Uterus (tissue), 4 donors: ENCODE measurements around the gene LIPA. TPM values are rescaled to one million over a fixed set of nuclear protein-coding genes. Genes with fewer than 3 reads are reported as not detected.
"Not testable (repeated sequence)": the region's sequence is repeated elsewhere in the genome, so short reads cannot be mapped to it uniquely, and the experiment has no call there.

Source experiments
- DNase-seq, 2 donors: peaks; one replicate each; pipeline ENCODE4 v3.0.0-alpha.2; 2019 to 2020
- H3K27ac ChIP-seq, 2 donors: fragments of 200-600 bp; sonication (generic); 1 replicate in 1 of 2; 2 replicates in 1 of 2; pipeline ENCODE4 v1.5.1; 2016 to 2018
- H3K27me3 ChIP-seq, 2 donors: fragments of 200-600 bp; sonication (generic); one replicate each; pipeline ENCODE4 v1.5.1; 2018 to 2019; ENCODE audit warnings: control low read depth in 1 of 2
- H3K36me3 ChIP-seq, 2 donors: fragments of 200-600 bp; sonication (generic); one replicate each; pipeline ENCODE4 v1.5.1; 2019; ENCODE audit warnings: control low read depth in 1 of 2
- H3K4me1 ChIP-seq, 2 donors: fragments of 200-600 bp; sonication (generic); one replicate each; pipeline ENCODE4 v1.5.1; 2018 to 2019; ENCODE audit warnings: control low read depth in 1 of 2
- H3K4me3 ChIP-seq, 2 donors: fragments of 200-600 bp; sonication (generic); 1 replicate in 1 of 2; 2 replicates in 1 of 2; pipeline ENCODE4 v1.5.1; 2018 to 2019; ENCODE audit warnings: mild to moderate bottlenecking in 1 of 2
- H3K9me3 ChIP-seq, 2 donors: fragments of 200-600 bp; sonication (generic); one replicate each; pipeline ENCODE4 v1.5.1; 2019; ENCODE audit warnings: control low read depth in 1 of 2
- CTCF ChIP-seq, 4 experiments: fragments of 200-600 bp in 2 of 4; fragments of 450-650 bp in 2 of 4; sonication (generic) in 2 of 4; IDR thresholded peaks; one replicate each; pipeline ENCODE4 v1.5.1; 2016 to 2019; ENCODE audit warnings: antibody characterized with exemption in 4 of 4, mild to moderate bottlenecking in 2 of 4, moderate library complexity in 1 of 4
- POLR2A ChIP-seq, 2 donors: fragments of 450-650 bp; IDR thresholded peaks; one replicate each; pipeline ENCODE4 v1.6.1; 2016; ENCODE audit warnings: antibody characterized with exemption in 2 of 2, mild to moderate bottlenecking in 1 of 2, moderate library complexity in 1 of 2
- intact Hi-C: fragments of 100-400 bp; cut with DNase I; formaldehyde crosslinking; loops from one replicate; pipeline ENCODE4 v1.15.1; 2023; ENCODE audit warnings: low total_unique reads
- total RNA-seq, 4 donors: library from RNA; depleted of rRNA in 3 of 4; stranded (reverse); fragments of >200 nt in 3 of 4; gene quantifications; one replicate each; pipeline versions ENCODE4 v1.1.0 to v1.2.4, GENCODE V29; 2014 to 2023
- donor health status: DM: yes; HTN: yes; CAD: no.

Gene LIPA
- total RNA-seq, 4 donors from 2014 or later: 40.0 to 63.1 (median 46.9) TPM

- Histone ChIP-seq H3K27ac (no peak overlapping the region), H3K4me3 (no peak overlapping the region), H3K4me1 (no peaks in the 10 kb centered on the region), H3K36me3 (no peaks in the 10 kb centered on the region), H3K9me3 (no peaks in the 10 kb centered on the region), H3K27me3 (no peaks in the 10 kb centered on the region)
- DNase-seq: no peak
- intact Hi-C loops: loop anchor here (10.0 kb wide), 1 partner anchor 367 kb away; no protein-coding TSS in a partner anchor
- TF ChIP-seq CTCF (IDR thresholded peaks at IDR 0.05): no peak
- TF ChIP-seq POLR2A (IDR thresholded peaks at IDR 0.05): no peak
These were observed 49.5 kb downstream of the LIPA start for GRCh38 chr10:89202033-89202425.

DNA sequence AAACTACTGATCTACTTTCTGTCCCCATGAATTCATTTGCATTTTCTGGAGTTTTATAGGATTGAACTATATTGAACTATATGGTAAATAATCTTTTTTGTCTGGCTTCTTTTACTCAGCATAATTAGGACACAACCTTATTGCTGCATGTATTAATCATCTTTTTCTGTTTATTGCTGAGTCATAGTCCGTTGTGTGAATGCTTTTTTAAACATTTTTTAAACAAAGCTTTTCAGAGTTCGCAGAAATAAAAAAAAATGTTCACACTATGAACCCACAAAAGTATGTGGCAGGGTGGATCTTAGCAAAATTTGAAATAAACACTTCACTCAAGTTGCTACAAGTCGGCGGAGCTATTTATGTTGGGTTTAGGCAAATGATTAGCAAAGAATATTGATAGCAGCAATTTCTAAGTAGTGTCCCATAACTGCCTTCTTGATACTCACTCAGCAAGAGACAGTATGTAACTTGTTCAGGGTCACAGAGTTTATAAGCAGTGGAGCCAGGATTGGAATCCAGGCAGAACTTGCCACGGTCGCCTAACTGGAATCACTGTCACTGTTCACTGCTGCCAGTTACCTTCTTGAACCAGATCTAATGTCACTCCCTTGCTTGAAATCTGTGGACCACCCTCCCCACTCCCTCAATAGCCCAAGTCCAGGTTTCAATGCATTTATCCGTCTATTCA is 50.1 kb downstream of the LIPA start:
- H3K36me3 ChIP-seq: no peaks in the 10 kb centered on the region
- no peaks in the 10 kb centered on the region for H3K4me1 ChIP-seq
- no peaks in the 10 kb centered on the region for H3K9me3 ChIP-seq
- DNase-seq: no peak
- H3K27me3 ChIP-seq: no peaks in the 10 kb centered on the region
- TF ChIP-seq CTCF (IDR thresholded peaks at IDR 0.05) (no peak), POLR2A (IDR thresholded peaks at IDR 0.05) (no peak)
- H3K4me3 ChIP-seq: no peak overlapping the region
- H3K27ac ChIP-seq: no peak overlapping the region
- intact Hi-C loops: loop anchor here (10.0 kb wide), 1 partner anchor 367 kb away; no protein-coding TSS in a partner anchor

DNA sequence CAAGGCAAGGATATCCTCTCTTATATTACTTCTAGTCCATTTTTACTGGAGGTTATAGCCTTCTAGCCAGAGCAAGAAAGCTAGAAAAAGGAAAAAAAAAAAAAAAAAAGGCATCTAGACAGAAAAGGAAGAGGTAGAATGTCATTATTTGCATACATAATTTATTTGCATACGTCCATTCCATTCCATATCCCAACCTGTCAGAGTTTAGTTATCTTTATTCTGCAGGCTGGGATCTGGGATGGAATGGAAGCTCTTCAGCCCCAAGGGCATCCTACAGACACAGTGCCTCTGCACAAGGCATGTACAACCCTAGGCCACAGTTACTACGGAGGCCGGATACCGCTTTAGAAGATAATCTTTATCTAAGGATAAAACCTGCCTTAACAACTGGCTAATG is 54.1 kb downstream of the LIPA start:
- DNase-seq: no peak
- no peaks in the 10 kb centered on the region for H3K4me1 ChIP-seq
- no peak overlapping the region for H3K27ac ChIP-seq
- H3K27me3 ChIP-seq: no peaks in the 10 kb centered on the region
- no peaks in the 10 kb centered on the region for H3K9me3 ChIP-seq
- no peaks in the 10 kb centered on the region for H3K36me3 ChIP-seq
- TF ChIP-seq POLR2A (IDR thresholded peaks at IDR 0.05) (no peak), CTCF (IDR thresholded peaks at IDR 0.05) (no peak)
- no peak overlapping the region for H3K4me3 ChIP-seq
- intact Hi-C loops: no loop called here

DNA sequence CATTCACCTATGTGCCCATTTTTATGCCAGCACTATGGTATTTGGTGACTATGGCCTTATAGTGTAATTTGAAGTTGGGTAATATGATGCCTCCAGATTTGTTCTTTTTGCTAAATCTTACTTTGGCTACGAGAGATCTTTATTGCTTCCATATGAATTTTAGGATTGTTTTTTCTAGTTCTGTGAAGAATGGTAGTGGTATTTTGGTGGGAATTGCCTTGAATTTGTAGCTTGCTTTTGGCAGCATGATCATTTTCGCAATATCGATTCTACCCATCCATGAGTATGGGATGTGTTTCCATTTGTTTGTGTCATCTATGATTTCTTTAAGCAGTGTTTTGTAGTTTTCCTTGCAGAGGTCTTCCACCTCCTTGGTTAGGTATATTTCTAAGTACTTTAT is 60.3 kb downstream of the LIPA start:
- intact Hi-C loops, H3K36me3 ChIP-seq, H3K27ac ChIP-seq, H3K4me1 ChIP-seq, H3K4me3 ChIP-seq, H3K27me3 ChIP-seq, DNase-seq, H3K9me3 ChIP-seq: not testable (repeated sequence)

DNA sequence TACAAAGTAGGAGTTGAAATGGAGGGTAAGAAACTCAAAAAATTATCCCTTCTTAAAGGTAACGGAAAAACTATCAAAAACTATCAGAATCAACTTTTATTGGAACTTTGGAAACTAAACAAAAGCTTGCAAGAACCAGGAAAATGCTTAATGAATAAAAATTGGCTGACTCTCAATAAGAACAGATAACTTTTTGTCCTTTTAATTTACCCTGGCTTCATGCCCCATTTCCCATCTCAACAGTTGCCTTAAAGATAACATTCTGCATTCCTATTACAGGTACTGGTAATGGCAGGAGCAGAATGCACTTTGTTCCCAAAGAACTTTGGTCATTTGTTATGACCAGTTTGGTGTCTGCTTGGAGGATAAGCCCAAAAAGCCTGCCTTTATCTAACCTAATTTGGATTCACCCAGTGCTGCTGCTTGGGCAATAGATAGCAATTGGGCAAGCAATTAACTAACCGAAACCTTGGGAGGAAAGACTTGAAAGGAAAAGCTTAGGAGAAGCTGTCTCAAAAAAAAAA is 62.3 kb downstream of the LIPA start:
- H3K4me1 ChIP-seq: no peaks in the 10 kb centered on the region
- no peak for TF ChIP-seq CTCF (IDR thresholded peaks at IDR 0.05)
- no peak for TF ChIP-seq POLR2A (IDR thresholded peaks at IDR 0.05)

More for the DNA sequence above, 62.3 kb downstream of the LIPA start:
- Histone ChIP-seq H3K27me3 (no peaks in the 10 kb centered on the region), H3K36me3 (no peaks in the 10 kb centered on the region), H3K27ac (no peak overlapping the region), H3K9me3 (no peaks in the 10 kb centered on the region), H3K4me3 (no peak overlapping the region)
- intact Hi-C loops: no loop called here
- DNase-seq: no peak
